GM18907 (cell line): ENCODE results near the gene EZH2.

ENCODE experiments used
- ATAC-seq: cut with Tn5 transposase; IDR thresholded peaks from one replicate; pipeline ENCODE4 v1.9.1; 2021; ENCODE audit warnings: mild to moderate bottlenecking, moderate library complexity; ENCODE audit not compliant: unreplicated experiment

EZH2 gene

GRCh38 chr7:148903504-148903903 is 19.4 kb upstream of the EZH2 start:
- no peak for ATAC-seq

DNA sequence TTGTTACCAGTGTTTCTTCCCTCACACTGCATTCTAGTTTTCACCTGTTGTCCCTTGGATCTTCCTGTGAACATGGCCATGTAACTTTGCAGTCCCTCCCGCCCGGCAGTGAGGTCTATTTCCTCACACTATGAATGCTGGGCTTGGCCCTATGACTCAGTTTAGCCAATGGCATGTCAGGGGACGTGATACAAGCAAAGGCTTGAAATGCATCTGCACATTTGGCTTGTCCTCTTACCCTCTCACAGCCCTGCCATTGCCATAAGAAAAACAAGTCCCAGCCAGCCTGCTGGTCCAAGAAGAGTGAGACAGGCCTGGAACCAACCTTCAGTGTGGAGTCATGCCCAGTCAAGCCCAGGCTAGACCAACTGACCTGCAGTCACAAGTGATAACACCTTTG is 17.1 kb upstream of the EZH2 start:
- no peak for ATAC-seq

GRCh38 chr7:148898845-148899484 is 14.9 kb upstream of the EZH2 start:
- no peak for ATAC-seq

DNA sequence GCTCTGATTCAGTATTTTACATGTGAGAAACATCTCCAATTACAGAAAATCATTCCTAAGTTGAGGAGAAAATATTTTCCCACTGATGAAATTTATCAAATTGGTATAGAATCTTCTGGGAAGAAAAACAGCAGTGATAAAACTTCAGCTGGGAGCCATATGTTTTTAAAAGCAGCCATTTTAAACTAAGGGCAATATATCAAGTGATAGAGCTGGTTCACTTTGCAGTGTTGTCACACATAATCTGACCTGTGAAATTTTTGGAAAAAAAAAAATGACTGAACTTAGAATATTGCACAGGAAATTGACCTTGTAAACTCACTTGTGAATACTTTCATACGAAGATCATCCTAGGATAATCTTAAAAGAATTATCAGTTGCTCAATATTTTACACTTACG is 10.5 kb upstream of the EZH2 start:
- no peak for ATAC-seq

GRCh38 chr7:148893071-148893470 is 9.0 kb upstream of the EZH2 start:
- no peak for ATAC-seq

DNA sequence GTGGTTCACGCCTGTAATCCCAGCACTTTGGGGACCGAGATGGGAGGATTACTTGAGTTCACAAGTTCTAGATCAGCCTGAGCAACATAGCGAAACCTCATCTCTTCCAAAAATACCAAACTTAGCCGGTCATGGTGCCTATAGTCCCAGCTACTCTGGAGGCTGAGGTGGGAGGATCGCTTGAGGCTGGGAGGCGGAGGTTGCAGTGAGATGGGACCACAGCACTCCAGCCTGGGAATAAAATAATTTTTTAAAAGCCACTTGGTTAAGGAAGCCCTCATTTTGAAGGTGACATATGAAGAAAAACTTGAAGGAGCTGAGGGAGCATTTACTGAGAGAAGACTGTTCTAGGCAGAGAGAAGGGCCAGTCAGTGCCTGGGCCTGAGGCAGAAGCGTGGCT is 4.2 kb upstream of the EZH2 start:
- ATAC-seq = no peak

- ATAC-seq = no peak
These were observed 2.8 kb upstream of the EZH2 start for GRCh38 chr7:148886844-148887243.

- peak; percentile 92 for ATAC-seq
These were observed 370 bp upstream of the EZH2 start for GRCh38 chr7:148884299-148885022.

- ATAC-seq = peak; percentile 39
These were observed 634 bp downstream of the EZH2 start for GRCh38 chr7:148883266-148884048.

- no peak for ATAC-seq
These were observed 1.2 kb downstream of the EZH2 start for GRCh38 chr7:148882841-148883265.

GRCh38 chr7:148882192-148882591 is 1.9 kb downstream of the EZH2 start:
- ATAC-seq = no peak

DNA sequence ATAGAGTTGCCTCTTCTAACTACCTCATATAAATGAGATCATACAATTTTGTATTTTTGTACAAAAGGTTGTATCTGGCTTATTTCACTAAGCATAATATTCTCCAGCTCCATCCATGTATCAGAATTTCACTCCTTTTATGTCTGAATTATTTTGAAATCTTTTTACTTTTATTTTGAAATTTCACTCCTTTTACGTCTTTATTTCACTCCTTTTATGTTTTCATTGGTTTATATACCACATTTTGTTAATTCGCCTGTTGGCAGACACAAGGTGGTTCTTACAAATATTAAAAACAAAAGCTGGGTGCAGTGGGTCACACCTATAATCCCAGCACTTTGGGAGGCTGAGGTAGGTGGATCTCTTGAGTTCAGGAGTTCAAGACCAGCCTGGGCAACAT is 5.8 kb downstream of the EZH2 start:
- no peak for ATAC-seq

DNA sequence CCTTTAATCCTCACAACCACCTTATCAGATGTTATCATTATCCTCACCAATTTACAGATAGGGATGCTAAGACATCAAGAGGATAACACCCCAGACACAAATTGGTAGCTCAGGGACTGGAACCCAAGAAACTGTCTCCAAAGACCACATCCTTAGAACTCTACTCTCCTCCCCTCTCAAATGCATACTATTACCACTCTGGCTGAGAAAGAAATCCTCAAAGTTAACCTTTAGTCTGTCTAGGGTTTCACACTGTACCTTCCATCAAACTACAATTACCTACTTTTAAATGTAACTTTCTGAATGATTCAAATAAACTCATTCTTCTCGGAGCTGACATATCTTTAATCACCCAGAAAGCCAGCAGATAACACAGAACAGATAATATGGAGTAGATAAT is 6.6 kb downstream of the EZH2 start:
- no peak for ATAC-seq

DNA sequence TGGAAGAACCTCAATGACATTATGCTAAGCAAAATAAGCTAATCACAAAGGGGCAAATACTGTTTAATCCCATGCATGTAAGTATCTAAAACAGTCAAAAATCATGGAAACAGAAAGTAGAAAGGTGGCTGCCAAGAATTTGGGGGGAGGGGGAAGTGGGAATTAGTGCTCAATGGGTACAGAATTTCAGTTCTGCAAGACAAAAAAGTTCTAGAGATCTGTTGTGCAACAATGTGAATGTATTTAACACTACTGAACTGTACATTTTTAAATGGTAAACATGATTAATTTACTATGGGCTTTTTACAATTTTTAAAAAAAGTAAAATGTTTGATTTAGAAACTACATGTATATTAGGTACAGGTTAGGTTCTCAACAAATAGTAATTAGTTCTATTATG is 11.9 kb downstream of the EZH2 start:
- no peak for ATAC-seq

DNA sequence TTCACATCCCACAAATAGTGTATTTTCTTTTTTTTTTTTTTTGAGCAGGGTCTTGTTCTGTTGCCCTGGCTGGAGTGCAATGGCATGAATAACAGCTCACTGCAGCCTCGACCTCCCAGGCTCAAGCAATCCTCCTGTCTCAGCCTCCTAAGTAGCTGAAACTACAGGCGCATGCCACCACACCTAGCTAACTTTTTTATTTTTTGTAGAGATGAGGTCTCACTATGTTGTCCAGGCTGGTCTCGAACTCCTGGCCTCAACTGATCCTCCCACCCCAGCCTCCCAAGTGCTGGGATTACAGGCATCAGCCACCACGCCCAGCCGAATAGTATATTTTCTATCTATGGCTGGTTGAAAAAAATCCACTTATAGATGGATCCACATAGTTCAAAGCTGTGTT is 12.5 kb downstream of the EZH2 start:
- ATAC-seq = no peak

DNA sequence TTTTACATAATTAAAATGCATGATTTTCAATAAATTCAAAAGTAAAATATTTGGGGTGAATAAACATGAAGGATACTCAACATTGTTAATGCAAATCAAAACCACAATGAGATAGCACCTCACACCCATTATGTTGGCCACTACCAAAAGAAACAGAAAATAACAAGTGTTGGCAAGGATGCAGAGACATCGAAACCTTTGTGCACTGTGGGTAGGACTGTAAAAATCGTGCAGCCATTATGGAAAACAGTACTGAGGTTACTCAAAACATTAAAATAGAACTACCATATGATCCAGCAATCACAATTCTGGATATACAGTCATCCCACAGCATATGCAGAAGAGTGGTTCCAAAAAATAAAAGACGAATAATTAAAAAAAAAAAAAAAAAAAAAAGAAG is 13.1 kb downstream of the EZH2 start:
- ATAC-seq = no peak

- no peak for ATAC-seq
These were observed 15.8 kb downstream of the EZH2 start for GRCh38 chr7:148868378-148868674.

GRCh38 chr7:148867596-148868377 is 16.3 kb downstream of the EZH2 start:
- no peak for ATAC-seq

DNA sequence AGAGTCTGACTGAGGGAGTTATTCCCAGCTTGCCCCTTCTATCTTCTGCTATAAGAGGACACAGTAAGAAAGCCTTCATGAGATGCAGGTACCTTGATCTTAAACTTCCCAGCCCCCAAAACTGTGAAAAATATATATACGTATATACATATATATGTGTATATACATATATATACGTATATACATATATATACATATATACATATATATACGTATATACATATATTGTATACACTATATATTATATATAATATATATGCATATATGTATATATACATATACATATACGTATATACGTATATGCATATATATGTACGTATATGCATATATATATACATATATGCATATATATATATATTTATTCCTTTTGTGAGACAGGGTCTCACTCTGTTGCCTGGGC is 17.7 kb downstream of the EZH2 start:
- no peak for ATAC-seq

GRCh38 chr7:148865283-148865682 is 18.8 kb downstream of the EZH2 start:
- ATAC-seq = no peak

DNA sequence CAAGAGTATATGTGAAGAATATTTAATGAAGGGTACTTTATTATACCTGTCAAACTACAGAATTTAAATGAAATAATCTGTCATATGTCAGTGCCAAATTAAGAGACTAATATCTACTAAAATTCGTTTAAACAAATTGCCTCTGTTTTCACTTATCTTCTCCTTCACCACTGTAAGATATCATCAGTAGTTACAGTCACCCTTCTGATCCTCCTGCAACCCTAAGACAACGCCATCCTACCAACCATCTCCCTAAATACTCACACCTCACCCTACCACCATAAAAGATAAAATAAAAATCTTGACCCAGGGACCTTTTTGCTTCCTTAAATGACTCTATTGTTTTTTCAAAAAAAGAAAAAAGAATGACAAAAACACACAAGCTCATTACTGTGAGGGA is 20.8 kb downstream of the EZH2 start:
- ATAC-seq = no peak
